G401 (cell line): ENCODE data around the gene GPR45. TPM values are rescaled to one million over a fixed set of nuclear protein-coding genes. Genes with fewer than 3 reads are reported as not detected.
"Not testable (repeated sequence)": the region's sequence is repeated elsewhere in the genome, so short reads cannot be mapped to it uniquely, and the experiment has no call there.

Source experiments
- DNase-seq: peaks from one replicate; pipeline ENCODE4 v3.0.0-alpha.2; 2015; ENCODE audit warnings: low spot score
- in situ Hi-C: cut with HindIII; loops from 2 replicates; pipeline ENCODE4 v1.10.0; 2016; ENCODE audit warnings: low sequenced_read_pairs, mixed read lengths
- total RNA-seq: library from RNA; depleted of rRNA; stranded (reverse); fragments of >200 nt; shearing (Covaris generic); gene quantifications from 2 replicates; pipeline ENCODE4 v1.2.3, GENCODE V29; 2014

Gene GPR45
- total RNA-seq, 1 experiment from 2014 or later: not detected

GRCh38 chr2:105249891-105250290 is 8.3 kb downstream of the GPR45 start:
- no peak for DNase-seq
- in situ Hi-C loops: no loop called here

GRCh38 chr2:105251016-105251648 is 9.6 kb downstream of the GPR45 start:
- in situ Hi-C loops, DNase-seq: not testable (repeated sequence)

GRCh38 chr2:105252271-105252670 is 10.7 kb downstream of the GPR45 start:
- in situ Hi-C loops: no loop called here
- DNase-seq: no peak

GRCh38 chr2:105254531-105255210 is 13.1 kb downstream of the GPR45 start:
- in situ Hi-C loops: no loop called here
- no peak for DNase-seq

GRCh38 chr2:105255979-105256378 is 14.4 kb downstream of the GPR45 start:
- in situ Hi-C loops: no loop called here

GRCh38 chr2:105256431-105257047 is 15.0 kb downstream of the GPR45 start:
- in situ Hi-C loops: no loop called here
- DNase-seq: no peak

More at GRCh38 chr2:105255979-105256378, 14.4 kb downstream of the GPR45 start:
- DNase-seq: no peak

- in situ Hi-C loops: no loop called here
Measured at GRCh38 chr2:105257981-105258380, 16.4 kb downstream of the GPR45 start.

GRCh38 chr2:105258835-105259350 is 17.4 kb downstream of the GPR45 start:
- DNase-seq: no peak
- in situ Hi-C loops: no loop called here

More at GRCh38 chr2:105257981-105258380, 16.4 kb downstream of the GPR45 start:
- DNase-seq: no peak

GRCh38 chr2:105261061-105261460 is 19.5 kb downstream of the GPR45 start:
- no peak for DNase-seq
- in situ Hi-C loops: no loop called here

- in situ Hi-C loops: no loop called here
Measured at GRCh38 chr2:105262651-105263091, 21.1 kb downstream of the GPR45 start.

GRCh38 chr2:105269426-105269825 is 27.9 kb downstream of the GPR45 start:
- DNase-seq: no peak
- in situ Hi-C loops: no loop called here

More at GRCh38 chr2:105262651-105263091, 21.1 kb downstream of the GPR45 start:
- no peak for DNase-seq

- DNase-seq: no peak
- in situ Hi-C loops: no loop called here
Measured at GRCh38 chr2:105271393-105272045, 30.0 kb downstream of the GPR45 start.

- in situ Hi-C loops: no loop called here
- DNase-seq: no peak
Measured at GRCh38 chr2:105272176-105272575, 30.6 kb downstream of the GPR45 start.

- DNase-seq: no peak
- in situ Hi-C loops: no loop called here
Measured at GRCh38 chr2:105274046-105274445, 32.5 kb downstream of the GPR45 start.

- in situ Hi-C loops: no loop called here
- no peak for DNase-seq
Measured at GRCh38 chr2:105278654-105279053, 37.1 kb downstream of the GPR45 start.

GRCh38 chr2:105279126-105279525 is 37.6 kb downstream of the GPR45 start:
- no peak for DNase-seq
- in situ Hi-C loops: no loop called here

- no peak for DNase-seq
- in situ Hi-C loops: no loop called here
Measured at GRCh38 chr2:105280281-105280680, 38.7 kb downstream of the GPR45 start.

GRCh38 chr2:105283532-105283931 is 42.0 kb downstream of the GPR45 start:
- in situ Hi-C loops: no loop called here

GRCh38 chr2:105287692-105288091 is 46.1 kb downstream of the GPR45 start:
- peak; percentile 25 for DNase-seq
- in situ Hi-C loops: no loop called here

More at GRCh38 chr2:105283532-105283931, 42.0 kb downstream of the GPR45 start:
- no peak for DNase-seq

GRCh38 chr2:105288133-105288532 is 46.6 kb downstream of the GPR45 start:
- in situ Hi-C loops: no loop called here
- DNase-seq: no peak
